Progenitor cell of endocrine pancreas (in vitro differentiated cells): ENCODE measurements around the gene RERE. TPM values are rescaled to one million over a fixed set of nuclear protein-coding genes. Genes with fewer than 3 reads are reported as not detected.
"Not testable (repeated sequence)": the region's sequence is repeated elsewhere in the genome, so short reads cannot be mapped to it uniquely, and the experiment has no call there.

Source experiments
- DNase-seq: peaks from one replicate; pipeline ENCODE4 v3.0.0; 2021; ENCODE audit warnings: low spot score; ENCODE audit not compliant: unreplicated experiment
- H3K27ac Mint-ChIP-seq: 2 replicates; pipeline ENCODE4 v1.8.0; 2021; ENCODE audit warnings: mild to moderate bottlenecking, moderate library complexity, mixed read lengths
- H3K27me3 Mint-ChIP-seq: 2 replicates; pipeline ENCODE4 v1.8.0; 2021; ENCODE audit warnings: mixed read lengths
- H3K36me3 Mint-ChIP-seq: 2 replicates; pipeline ENCODE4 v1.8.0; 2022; ENCODE audit warnings: mixed read lengths; ENCODE audit not compliant: insufficient read depth
- H3K4me1 Mint-ChIP-seq: 2 replicates; pipeline ENCODE4 v1.8.0; 2021; ENCODE audit warnings: low read depth, mixed read lengths
- H3K4me3 Mint-ChIP-seq: 2 replicates; pipeline ENCODE4 v1.8.0; 2021; ENCODE audit warnings: low read depth, mild to moderate bottlenecking, moderate library complexity, mixed read lengths
- H3K9me3 Mint-ChIP-seq: 2 replicates; pipeline ENCODE4 v1.8.0; 2021; ENCODE audit warnings: low read depth, mixed read lengths
- CTCF ChIP-seq: fragments of 200-600 bp; sonication (generic); IDR thresholded peaks from one replicate; pipeline ENCODE4 v1.5.0; 2021; ENCODE audit warnings: antibody characterized with exemption, mild to moderate bottlenecking; ENCODE audit not compliant: unreplicated experiment
- total RNA-seq: library from RNA; stranded (reverse); gene quantifications from 2 replicates; pipeline ENCODE4 v1.2.1, GENCODE V29; 2021

Gene RERE
- total RNA-seq, 1 donor from 2014 or later = 329 TPM

GRCh38 chr1:8448911-8449661 is 368.4 kb downstream of the RERE start:
- Mint-ChIP-seq H3K4me1 (peaks cover 6% of the 10 kb centered on the region), H3K36me3 (peaks cover 37% of the 10 kb centered on the region), H3K27ac (no peak overlapping the region), H3K27me3 (no peaks in the 10 kb centered on the region), H3K4me3 (no peak overlapping the region), H3K9me3 (peaks cover 3% of the 10 kb centered on the region)
- DNase-seq = no peak
- no peak for TF ChIP-seq CTCF

- DNase-seq, H3K27me3 Mint-ChIP-seq, H3K27ac Mint-ChIP-seq, H3K4me3 Mint-ChIP-seq, H3K4me1 Mint-ChIP-seq, H3K9me3 Mint-ChIP-seq: not testable (repeated sequence)
- H3K36me3 Mint-ChIP-seq = peaks cover 34% of the 10 kb centered on the region
Observed at GRCh38 chr1:8448505-8448904, 368.9 kb downstream of the RERE start.

GRCh38 chr1:8447616-8448150 is 369.8 kb downstream of the RERE start:
- Mint-ChIP-seq H3K4me1 (peaks cover 3% of the 10 kb centered on the region), H3K4me3 (no peak overlapping the region)

GRCh38 chr1:8446119-8446518 is 371.3 kb downstream of the RERE start:
- DNase-seq, H3K9me3 Mint-ChIP-seq, H3K4me3 Mint-ChIP-seq, H3K27me3 Mint-ChIP-seq, H3K4me1 Mint-ChIP-seq: not testable (repeated sequence)
- Mint-ChIP-seq H3K27ac (peak overlapping the region; percentile 70), H3K36me3 (peaks cover 41% of the 10 kb centered on the region)

More at GRCh38 chr1:8447616-8448150, 369.8 kb downstream of the RERE start:
- Mint-ChIP-seq H3K9me3 (peaks cover 4% of the 10 kb centered on the region), H3K27me3 (no peaks in the 10 kb centered on the region), H3K27ac (peak overlapping the region; percentile 65), H3K36me3 (peaks cover 37% of the 10 kb centered on the region)
- TF ChIP-seq CTCF = no peak
- no peak for DNase-seq

- DNase-seq = no peak
- Mint-ChIP-seq H3K9me3 (peaks cover 7% of the 10 kb centered on the region), H3K4me1 (peaks cover 19% of the 10 kb centered on the region), H3K27me3 (no peaks in the 10 kb centered on the region), H3K36me3 (peaks cover 39% of the 10 kb centered on the region), H3K27ac (no peak overlapping the region), H3K4me3 (no peak overlapping the region)
- TF ChIP-seq CTCF = no peak
Observed at GRCh38 chr1:8443558-8444194, 373.8 kb downstream of the RERE start.

- Mint-ChIP-seq H3K9me3 (peaks cover 3% of the 10 kb centered on the region), H3K4me3 (no peak overlapping the region), H3K27ac (peak overlapping the region; percentile 71), H3K36me3 (peaks cover 26% of the 10 kb centered on the region), H3K27me3 (no peaks in the 10 kb centered on the region), H3K4me1 (peaks cover 33% of the 10 kb centered on the region)
- no peak for TF ChIP-seq CTCF
- DNase-seq = no peak
Observed at GRCh38 chr1:8441426-8441825, 376.0 kb downstream of the RERE start.
